ENCODE measurements around the gene PDS5B. TPM values are rescaled to one million over a fixed set of nuclear protein-coding genes. Genes with fewer than 3 reads are reported as not detected.

PDS5B gene
- total RNA-seq, 1 experiment from 2014 or later: 26.5 TPM

GRCh38 chr13:32796754-32797153 is 210.5 kb downstream of the PDS5B start:
- TF ChIP-seq SIN3A (IDR thresholded peaks at IDR 0.05; ENCODE audit: low read depth): no peak
- no peak for TF ChIP-seq POLR2A (IDR thresholded peaks at IDR 0.05; ENCODE audit: borderline replicate concordance, extremely low read depth, insufficient read depth, insufficient read length)
- TF ChIP-seq RAD21 (IDR thresholded peaks at IDR 0.05; ENCODE audit: low read depth): no peak
- TF ChIP-seq CEBPB (IDR thresholded peaks at IDR 0.05; ENCODE audit: low read depth): no peak
- no peak for TF ChIP-seq ZBTB33 (IDR thresholded peaks at IDR 0.05; ENCODE audit: extremely low read depth, insufficient replicate concordance, low read length)
- TF ChIP-seq SP1 (IDR thresholded peaks at IDR 0.05; ENCODE audit: low read depth): no peak
- no peak for TF ChIP-seq FOSL1 (IDR thresholded peaks at IDR 0.05; ENCODE audit: low read depth)
- no peak for TF ChIP-seq REST (IDR thresholded peaks at IDR 0.05; ENCODE audit: low read depth)
- Histone ChIP-seq H3K27me3 (ENCODE audit: insufficient read depth, low read length) (no peaks in the 10 kb centered on the region), H3K9me2 (ENCODE audit: insufficient read depth) (no peaks in the 10 kb centered on the region), H2AFZ (ENCODE audit: low read depth, low read length, poor library complexity, severe bottlenecking) (no peak overlapping the region), H3K79me2 (ENCODE audit: insufficient read depth, low read length) (no peaks in the 10 kb centered on the region), H3K4me3 (replicated peaks in 1 of 2; ENCODE audit: low read depth in 1 of 2, low read length in 2 of 2) (no peak overlapping the region), H3K4me1 (ENCODE audit: control insufficient read depth in 1 of 2, insufficient read depth in 2 of 2, low read length in 2 of 2) (no peaks in the 10 kb centered on the region), H3K36me3 (ENCODE audit: control insufficient read depth in 1 of 2, insufficient read depth in 2 of 2, low read length in 2 of 2) (no peaks in the 10 kb centered on the region), H3K27ac (ENCODE audit: low read depth, low read length) (no peak overlapping the region), H3K9me3 (ENCODE audit: control insufficient read depth in 1 of 2, insufficient read depth in 1 of 2, low read depth in 1 of 2, low read length in 2 of 2) (no peaks in the 10 kb centered on the region), H4K20me1 (ENCODE audit: insufficient read depth) (no peaks in the 10 kb centered on the region), H3K9ac (ENCODE audit: low read length) (no peak overlapping the region), H3K4me2 (ENCODE audit: low read length) (no peak overlapping the region)
- ChIA-PET RAD21 (ENCODE audit: low non-redundant PET in 1 of 2, low total read pairs in 2 of 2, uncharacterized antibody in 2 of 2, unreplicated experiment in 2 of 2) (no interaction called here), POLR2A (no interaction called here), CTCF (no interaction called here)
- DNase-seq (ENCODE audit: low read depth, low spot score) (no peak), ATAC-seq (no peak)
- BruUV-seq (replicated peaks): no TSS peak
- intact Hi-C loops (cut with micrococcal nuclease): no loop called here

Data from HCT116 (cell line).